DMS153 treated with DMSO at 0.1 percent for 48 hours (cell line): Measurements from ENCODE around the gene AGPAT3.

Experiments
- DNase-seq: peaks from one replicate; lab custom pipeline; 2025; ENCODE audit not compliant: unreplicated experiment; lab: John Stamatoyannopoulos, UW

Gene AGPAT3

DNA sequence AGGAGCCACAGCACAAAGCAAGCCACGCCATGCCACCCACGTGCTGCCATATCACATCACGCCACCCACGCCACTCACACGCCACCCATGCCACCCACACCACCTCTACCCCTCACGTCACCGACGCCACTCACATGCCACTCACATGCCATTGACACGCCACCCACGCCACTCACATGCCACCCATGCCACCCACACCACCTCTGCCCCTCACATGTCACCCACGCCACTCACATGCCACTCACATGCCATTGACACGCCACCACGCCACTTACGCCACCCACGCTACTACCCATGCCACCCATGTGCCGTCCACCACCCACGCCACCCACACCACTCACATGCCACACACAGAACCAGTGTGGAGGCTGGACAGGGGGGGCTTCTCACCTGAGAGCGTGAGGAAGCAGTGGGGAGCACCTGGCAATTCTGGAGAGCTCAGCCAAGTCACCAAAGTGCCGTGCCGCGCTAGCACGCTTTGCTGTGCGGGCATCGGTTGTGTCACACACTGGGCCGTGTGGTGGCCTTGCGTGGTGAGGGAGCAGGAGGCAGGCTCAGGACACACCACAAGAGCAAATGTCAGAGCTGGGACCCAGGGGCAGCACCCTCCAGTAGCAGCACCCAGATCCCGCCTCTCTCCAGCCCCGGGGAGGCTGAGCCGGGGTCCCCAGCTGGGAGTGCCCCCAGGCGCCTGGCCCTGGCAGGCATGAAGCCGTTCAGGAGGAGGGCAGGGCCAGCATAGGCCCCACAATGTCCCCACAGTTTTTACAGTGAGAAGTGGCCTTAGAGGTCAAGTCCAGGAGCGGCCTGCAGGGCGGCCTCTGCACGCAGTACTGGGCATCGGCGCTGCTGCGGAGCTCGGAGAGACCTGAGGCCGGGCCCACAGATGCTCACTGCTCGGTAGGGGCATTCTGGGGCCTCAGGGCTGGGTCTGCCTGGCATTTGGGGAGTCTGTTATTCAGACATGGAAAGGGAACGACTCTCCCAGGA, 70.0 kb downstream of the AGPAT3 start:
- no peak for DNase-seq

DNA sequence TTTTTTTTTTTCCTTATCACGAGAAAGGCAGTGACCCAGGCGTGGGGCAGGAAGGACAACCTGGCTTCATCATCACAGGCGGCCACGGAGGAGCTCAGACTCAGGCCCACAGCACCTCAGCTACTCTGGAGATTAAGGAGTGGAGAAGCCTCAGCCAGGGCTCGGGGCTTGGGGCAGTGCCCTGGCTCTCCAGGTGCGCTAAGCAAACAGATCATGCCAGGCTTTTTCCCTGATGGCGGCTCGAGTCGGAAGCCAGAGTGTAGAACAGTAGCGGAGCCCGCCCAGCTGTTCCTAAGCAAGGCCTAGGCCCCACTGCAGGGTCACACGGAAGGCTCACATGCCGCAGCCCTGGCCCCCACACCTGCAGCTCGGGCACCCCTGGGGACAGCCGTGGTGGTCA, 70.7 kb downstream of the AGPAT3 start:
- no peak for DNase-seq

- no peak for DNase-seq
These were observed 71.4 kb downstream of the AGPAT3 start for GRCh38 chr21:43936247-43936967.

GRCh38 chr21:43937051-43937832, 72.2 kb downstream of the AGPAT3 start:
- no peak for DNase-seq

DNA sequence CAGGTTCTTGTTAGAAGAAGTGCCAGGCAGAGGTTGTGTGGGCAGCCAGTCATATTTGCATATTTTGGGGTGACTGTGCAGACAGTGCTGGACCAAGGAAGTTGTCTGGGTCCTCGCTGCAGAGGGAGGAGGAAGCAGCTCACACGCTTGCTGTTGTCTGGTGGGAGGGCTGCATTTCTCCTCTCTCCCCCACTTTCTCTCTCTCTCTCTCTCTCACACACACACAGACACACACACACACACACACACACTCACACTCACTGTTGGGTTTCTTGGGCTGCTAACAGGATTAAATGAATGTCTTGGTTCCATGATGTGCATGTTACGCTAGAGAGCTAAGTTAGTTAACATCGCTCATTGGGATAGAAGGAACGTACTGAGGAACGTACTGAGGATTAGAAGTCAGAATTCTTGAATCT, 72.9 kb downstream of the AGPAT3 start:
- no peak for DNase-seq

DNA sequence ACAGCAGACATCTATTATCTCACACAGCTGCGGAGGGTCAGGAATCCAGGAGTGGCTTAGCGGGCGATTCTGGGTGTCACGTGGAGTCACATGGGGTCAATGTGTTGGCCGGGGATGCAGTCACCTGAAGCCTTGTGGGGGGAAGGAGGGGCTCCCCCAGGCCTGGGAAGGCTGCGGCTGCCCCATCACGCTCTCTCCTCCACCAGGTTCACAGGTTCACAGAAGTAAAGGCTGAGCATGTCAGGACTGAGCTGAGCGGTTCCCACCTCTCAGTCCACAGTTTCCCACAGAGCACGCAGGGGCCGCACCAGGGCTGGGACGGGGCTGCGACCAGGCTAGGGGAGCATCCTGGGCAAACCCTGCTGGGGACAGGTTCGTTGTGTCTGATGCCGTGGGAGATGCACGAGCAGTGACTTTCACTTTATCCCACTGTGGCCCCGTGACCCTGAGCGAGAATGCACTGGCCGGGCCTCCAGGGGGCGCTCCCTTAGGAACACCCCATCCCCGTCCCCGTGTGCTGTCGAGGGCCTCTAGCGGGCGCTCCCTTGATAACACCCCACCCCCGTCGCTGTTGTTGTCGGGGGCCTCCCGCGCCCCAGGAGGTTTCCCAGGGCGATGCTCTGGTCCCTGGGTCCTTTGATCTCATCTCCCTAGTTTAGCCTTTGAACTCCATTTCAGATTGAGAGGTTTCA, 73.9 kb downstream of the AGPAT3 start:
- peak; percentile 66 for DNase-seq

- no peak for DNase-seq
These were observed 74.7 kb downstream of the AGPAT3 start for GRCh38 chr21:43939443-43940328.

- no peak for DNase-seq
These were observed 75.5 kb downstream of the AGPAT3 start for GRCh38 chr21:43940329-43941050.

DNA sequence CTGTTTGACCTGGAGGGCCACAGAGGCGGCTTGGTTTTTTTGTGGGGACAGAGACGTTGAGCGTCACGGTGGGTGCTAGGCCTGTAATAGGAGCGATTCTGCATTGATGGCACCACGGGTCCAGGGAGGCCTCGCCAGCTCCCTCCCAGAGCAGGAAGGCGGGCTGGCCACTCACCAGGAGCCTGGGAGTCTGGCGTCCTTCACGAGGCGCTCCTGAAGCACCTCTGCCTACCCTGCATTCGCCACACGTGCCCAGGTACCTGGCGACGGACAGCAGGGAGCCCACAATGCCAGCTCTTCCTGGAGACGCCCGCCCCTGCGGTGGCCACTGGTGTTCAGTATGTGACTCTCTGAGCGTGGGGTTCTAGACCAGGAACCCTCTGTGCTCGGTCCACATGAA, 77.2 kb downstream of the AGPAT3 start:
- no peak for DNase-seq

DNA sequence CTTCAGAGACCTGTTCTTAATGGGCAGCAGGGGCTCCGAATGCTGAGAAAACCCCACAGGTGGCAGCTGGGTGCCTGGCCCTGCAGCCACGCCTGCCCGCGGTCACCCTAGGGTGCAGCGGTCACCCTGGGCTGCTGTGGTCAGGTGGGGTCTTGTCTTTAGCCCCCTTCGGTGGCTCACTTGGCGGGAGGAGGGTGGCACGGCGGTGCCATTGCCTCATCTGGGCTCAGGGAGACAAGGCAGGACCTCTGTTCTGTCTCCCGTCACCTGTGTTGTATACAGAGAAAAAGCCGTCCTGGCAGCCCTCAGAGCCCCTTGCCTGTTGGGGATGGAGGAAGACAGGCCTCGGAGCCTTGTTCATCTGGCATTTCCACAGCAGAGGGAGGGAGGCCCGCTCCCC, 77.6 kb downstream of the AGPAT3 start:
- no peak for DNase-seq

- no peak for DNase-seq
These were observed 78.6 kb downstream of the AGPAT3 start for GRCh38 chr21:43943512-43944077.

- no peak for DNase-seq
These were observed 79.1 kb downstream of the AGPAT3 start for GRCh38 chr21:43944078-43944633.

DNA sequence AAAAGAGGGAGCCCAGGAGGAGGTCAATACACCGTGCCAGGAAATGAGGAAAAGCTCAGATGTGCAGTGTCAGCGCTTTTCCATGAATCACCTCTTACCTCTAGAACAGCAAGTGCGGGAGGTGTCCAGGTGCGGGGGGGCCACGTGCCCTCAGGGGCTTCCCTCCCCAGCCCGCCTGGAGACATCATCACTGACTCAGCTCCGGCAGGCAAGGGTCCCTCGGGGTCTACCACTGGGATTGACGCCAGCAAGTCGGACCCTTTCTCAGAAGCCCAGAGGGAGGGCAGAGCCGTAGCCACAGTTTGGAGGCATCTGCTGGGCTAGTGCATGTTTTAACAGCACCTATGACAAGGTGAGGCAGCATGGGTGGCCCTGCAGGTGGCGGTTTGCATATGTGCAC, 79.7 kb downstream of the AGPAT3 start:
- no peak for DNase-seq

- no peak for DNase-seq
These were observed 83.9 kb downstream of the AGPAT3 start for GRCh38 chr21:43948740-43949498.

GRCh38 chr21:43949499-43950208, 84.6 kb downstream of the AGPAT3 start:
- DNase-seq, result no peak

DNA sequence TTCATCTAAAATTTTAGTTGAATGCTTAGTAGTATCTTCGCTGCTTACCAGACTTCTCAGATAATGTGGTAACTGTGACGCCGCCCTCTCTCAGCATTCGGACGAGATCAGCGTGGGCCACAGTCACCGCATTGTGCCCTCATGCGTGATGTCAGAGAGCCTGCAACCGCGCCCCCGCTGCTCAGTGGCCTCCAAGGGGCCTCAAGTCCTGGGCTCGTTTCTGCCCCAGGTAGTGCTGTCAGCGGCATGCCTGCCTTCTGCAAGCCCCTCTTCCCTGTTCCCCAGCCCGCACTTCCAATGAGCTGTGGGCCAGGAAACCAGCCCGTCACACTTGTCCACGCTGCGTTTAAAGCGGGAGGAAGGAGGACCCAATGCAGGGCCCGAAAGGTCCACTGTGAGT, 85.5 kb downstream of the AGPAT3 start:
- DNase-seq, result no peak

DNA sequence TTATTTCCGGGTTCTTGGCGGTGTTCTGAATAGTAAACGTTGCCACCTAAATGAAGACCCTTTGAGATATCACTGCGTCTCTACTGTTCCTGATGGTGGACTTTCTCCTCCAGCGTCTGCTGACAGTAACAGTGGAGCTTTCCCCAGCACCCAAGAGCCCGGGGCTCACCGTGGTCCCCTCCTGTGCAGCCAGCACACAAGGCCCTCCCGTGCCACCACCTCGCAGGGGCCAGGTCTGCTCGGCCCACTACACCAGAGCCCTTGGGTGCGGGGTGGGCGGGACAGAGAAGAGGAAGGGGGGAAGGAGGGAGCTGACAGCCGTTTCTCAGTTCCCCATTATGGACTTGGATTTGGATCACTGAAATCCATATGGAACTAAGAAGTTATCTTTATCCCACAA, 85.9 kb downstream of the AGPAT3 start:
- DNase-seq, result no peak
